ENCODE measurements around the gene GSN. TPM values are rescaled to one million over a fixed set of nuclear protein-coding genes. Genes with fewer than 3 reads are reported as not detected.

Gene GSN
- total RNA-seq, 2 donors from 2014 or later, result 328 to 753 TPM

GRCh38 chr9:121297389-121297788 lies 29.4 kb downstream of the GSN start:
- no peaks in the 10 kb centered on the region for H3K36me3 ChIP-seq (replicated peaks in 1 of 2; ENCODE audit: insufficient read depth in 1 of 2, low read depth in 2 of 2)
- TF ChIP-seq CTCF (IDR thresholded peaks at IDR 0.05) (no peak), POLR2A (IDR thresholded peaks at IDR 0.05) (no peak)
- intact Hi-C loops (cut with DNase I), result no loop called here
- H3K4me3 ChIP-seq, result no peak overlapping the region
- H3K27me3 ChIP-seq, result no peaks in the 10 kb centered on the region
- peaks cover 13% of the 10 kb centered on the region for H3K4me1 ChIP-seq
- ATAC-seq (no peak), DNase-seq (no peak)
- 59 to 69% methylated on average over 4 of the region's 4 CpGs for WGBS, 2 donors
- H3K27ac ChIP-seq, result no peak overlapping the region
- H3K9me3 ChIP-seq, result no peaks in the 10 kb centered on the region

- WGBS, 2 donors, result 85 to 89% methylated on average over 7 of the region's 7 CpGs
- DNase-seq (no peak), ATAC-seq (no peak)
- TF ChIP-seq CTCF (IDR thresholded peaks at IDR 0.05), result no peak
- no peak for TF ChIP-seq POLR2A (IDR thresholded peaks at IDR 0.05)
- no peaks in the 10 kb centered on the region for H3K27me3 ChIP-seq
- peaks cover 13% of the 10 kb centered on the region for H3K4me1 ChIP-seq
- peak overlapping the region in 2 of 4 donors; percentile 53 to 63 for H3K27ac ChIP-seq
- H3K9me3 ChIP-seq, result no peaks in the 10 kb centered on the region
- no peak overlapping the region for H3K4me3 ChIP-seq
- H3K36me3 ChIP-seq (replicated peaks in 1 of 2; ENCODE audit: insufficient read depth in 1 of 2, low read depth in 2 of 2), result no peaks in the 10 kb centered on the region
- intact Hi-C loops (cut with DNase I), result no loop called here
These were observed 30.1 kb downstream of the GSN start for GRCh38 chr9:121298016-121298538.

GRCh38 chr9:121298689-121299466 lies 30.9 kb downstream of the GSN start:
- WGBS, 2 donors, result 34 to 44% methylated on average over 13 of the region's 13 CpGs
- no peaks in the 10 kb centered on the region for H3K9me3 ChIP-seq
- peaks cover 13% of the 10 kb centered on the region for H3K4me1 ChIP-seq
- peak overlapping the region; percentile 13 to 63 (median 38) for H3K27ac ChIP-seq
- ATAC-seq (peak; percentile 27), DNase-seq (peak in 2 of 4 donors; percentile 12 to 42)
- H3K36me3 ChIP-seq (replicated peaks in 1 of 2; ENCODE audit: insufficient read depth in 1 of 2, low read depth in 2 of 2), result no peaks in the 10 kb centered on the region
- H3K4me3 ChIP-seq, result no peak overlapping the region
- intact Hi-C loops (cut with DNase I), result no loop called here
- no peak for TF ChIP-seq POLR2A (IDR thresholded peaks at IDR 0.05)
- TF ChIP-seq CTCF (IDR thresholded peaks at IDR 0.05), result no peak
- H3K27me3 ChIP-seq, result no peaks in the 10 kb centered on the region

- H3K27me3 ChIP-seq, result no peaks in the 10 kb centered on the region
- intact Hi-C loops (cut with DNase I), result no loop called here
- 2 to 16% methylated on average over 13 to 66 of the region's 74 CpGs for WGBS, 2 donors
- H3K9me3 ChIP-seq, result no peaks in the 10 kb centered on the region
- peak in 3 of 4 donors; percentile 28 to 57 (median 53) for DNase-seq
- peak; percentile 58 for ATAC-seq
- no peak overlapping the region for H3K4me3 ChIP-seq
- no peaks in the 10 kb centered on the region for H3K36me3 ChIP-seq (replicated peaks in 1 of 2; ENCODE audit: insufficient read depth in 1 of 2, low read depth in 2 of 2)
- TF ChIP-seq CTCF (IDR thresholded peaks at IDR 0.05) (no peak), POLR2A (IDR thresholded peaks at IDR 0.05) (peak; percentile 6 to 24 (median 9))
- peaks cover 13% of the 10 kb centered on the region for H3K4me1 ChIP-seq
- peak overlapping the region; percentile 13 to 63 (median 38) for H3K27ac ChIP-seq
These were observed 31.7 kb downstream of the GSN start for GRCh38 chr9:121299467-121300282.
